Activated CD8-positive, alpha-beta T cell treated with anti-CD3 and anti-CD28 coated beads, Interleukin-2, amount 10 ng/mL, durations not matched to agents 7 days and 5 days (primary cell): ENCODE data around the gene GJE1. TPM values are rescaled to one million over a fixed set of nuclear protein-coding genes. Genes with fewer than 3 reads are reported as not detected.
A peak's percentile ranks its signal among the peaks of the same experiment; 100 is the strongest.
"Not testable (repeated sequence)": the region's sequence is repeated elsewhere in the genome, so short reads cannot be mapped to it uniquely, and the experiment has no call there.

ENCODE experiments used
- ATAC-seq: fragments of 150-1000 bp; cut with Tn5 transposase; one replicate; pipeline ENCODE4 v1.10.0; 2021; ENCODE audit warnings: moderate library complexity
- CTCF ChIA-PET: fragments of 350-600 bp; sonication (Branson Sonifier 250); formaldehyde crosslinking; loops from one replicate; lab custom pipeline; 2021; ENCODE audit warnings: antibody characterized with exemption; lab: Charles Lee
- POLR2A ChIA-PET: fragments of 350-600 bp; sonication (Branson Sonifier 250); formaldehyde crosslinking; loops from one replicate; lab custom pipeline; 2021; ENCODE audit warnings: antibody characterized with exemption; lab: Charles Lee
- DNase-seq: peaks from one replicate; pipeline ENCODE4 v3.0.0-alpha.2; 2020
- H3K27ac Mint-ChIP-seq: one replicate; pipeline ENCODE4 v1.8.0; 2021; ENCODE audit warnings: mild to moderate bottlenecking, mixed read lengths
- H3K27me3 Mint-ChIP-seq: one replicate; pipeline ENCODE4 v1.8.0; 2021; ENCODE audit warnings: low read depth, mixed read lengths
- H3K36me3 Mint-ChIP-seq: one replicate; pipeline ENCODE4 v1.8.0; 2021; ENCODE audit warnings: low read depth, mixed read lengths
- H3K4me1 Mint-ChIP-seq: one replicate; pipeline ENCODE4 v1.8.0; 2021; ENCODE audit warnings: low read depth, mixed read lengths
- H3K4me3 Mint-ChIP-seq: one replicate; pipeline ENCODE4 v1.8.0; 2021; ENCODE audit warnings: mild to moderate bottlenecking, mixed read lengths
- H3K9me3 Mint-ChIP-seq: one replicate; pipeline ENCODE4 v1.8.0; 2022; ENCODE audit warnings: mixed read lengths; ENCODE audit not compliant: insufficient read depth
- total RNA-seq, 2 experiments: library from RNA; stranded (reverse); gene quantifications; one replicate each; pipeline ENCODE4 v1.2.3, GENCODE V29; 2021

GJE1 gene, protein sequence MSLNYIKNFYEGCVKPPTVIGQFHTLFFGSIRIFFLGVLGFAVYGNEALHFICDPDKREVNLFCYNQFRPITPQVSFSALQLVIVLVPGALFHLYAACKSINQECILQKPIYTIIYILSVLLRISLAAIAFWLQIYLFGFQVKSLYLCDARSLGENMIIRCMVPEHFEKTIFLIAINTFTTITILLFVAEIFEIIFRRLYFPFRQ
- total RNA-seq: not detected

DNA sequence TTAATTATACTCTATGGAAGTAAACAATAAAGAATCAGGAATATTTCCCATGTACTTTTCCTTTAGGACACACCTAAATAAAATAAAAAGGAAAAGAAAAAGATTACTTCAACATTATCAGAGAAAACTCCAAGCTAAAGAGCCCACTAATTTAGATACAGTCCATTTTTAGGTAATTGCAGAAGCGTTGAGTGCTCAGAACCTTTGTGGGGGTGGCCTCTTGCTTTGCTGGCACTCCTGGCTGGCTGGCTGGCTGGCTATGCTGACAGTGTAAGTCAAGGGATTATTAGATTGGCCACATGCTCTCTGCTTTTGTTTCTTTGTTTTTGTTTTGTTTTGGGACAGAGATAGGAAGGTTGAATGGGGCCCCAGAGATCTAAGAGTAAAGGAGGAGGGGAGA, at the start of gene GJE1:
GJE1 (plus strand) TSS at position 301 of the 400 bp plus-strand sequence. CDS start 234 bp downstream, outside the sequence.
- CTCF ChIA-PET: no interaction called here
- H3K9me3 Mint-ChIP-seq: no peaks in the 10 kb centered on the region
- POLR2A ChIA-PET: no interaction called here
- H3K36me3 Mint-ChIP-seq: no peaks in the 10 kb centered on the region
- ATAC-seq (no peak), DNase-seq (no peak)
- no peak within 1 kb of the TSS for H3K4me3 Mint-ChIP-seq
- peaks cover 9% of the 10 kb centered on the region for H3K27me3 Mint-ChIP-seq
- no peak within 1 kb of the TSS for H3K27ac Mint-ChIP-seq
- no peaks in the 10 kb centered on the region for H3K4me1 Mint-ChIP-seq

DNA sequence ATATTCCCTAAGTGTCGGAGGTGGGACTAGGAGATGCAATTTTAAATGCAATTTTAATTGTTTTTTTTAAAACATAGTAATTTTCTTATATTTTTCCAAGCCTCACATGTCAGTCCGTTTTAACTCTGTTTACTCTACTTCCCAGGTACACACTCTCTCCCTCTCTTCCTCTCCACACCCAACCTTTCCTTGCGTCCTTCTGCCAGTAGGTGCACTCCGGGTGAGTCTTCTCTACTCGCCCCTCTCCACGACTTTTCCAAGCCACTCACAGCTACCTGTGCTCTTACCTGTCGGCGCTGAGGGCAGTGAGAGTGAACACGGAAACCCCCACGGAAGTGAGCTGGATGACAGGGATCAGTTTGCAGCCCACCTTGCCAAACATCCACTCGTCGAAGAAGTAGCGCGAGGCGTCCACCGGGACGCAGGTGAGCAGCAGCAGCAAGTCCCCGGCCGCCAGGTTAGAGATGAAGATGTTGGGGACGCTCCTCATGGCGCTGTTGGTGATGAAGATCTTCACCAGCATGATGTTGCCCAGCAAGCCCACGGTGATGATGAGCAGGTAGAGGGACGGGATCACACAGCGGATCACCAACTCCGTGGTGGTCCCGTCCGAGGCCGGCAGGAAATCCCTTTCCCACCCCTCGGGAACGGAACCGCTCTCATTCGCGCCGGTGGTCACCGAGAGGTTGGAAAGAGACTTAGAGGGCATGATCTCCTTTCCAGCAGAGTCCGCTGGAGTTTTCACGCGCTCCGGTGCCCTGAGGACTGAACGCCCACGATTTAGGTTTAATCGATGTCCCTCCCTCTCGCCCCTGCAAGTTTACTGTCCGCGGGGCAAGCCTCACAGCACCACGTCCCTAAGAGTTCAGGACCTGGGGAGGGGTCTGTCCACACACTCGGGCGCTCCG, 44.5 kb upstream of the GJE1 start:
- no peak overlapping the region for H3K27ac Mint-ChIP-seq
- ChIA-PET POLR2A (no interaction called here), CTCF (no interaction called here)
- H3K4me1 Mint-ChIP-seq: no peaks in the 10 kb centered on the region
- H3K36me3 Mint-ChIP-seq: no peaks in the 10 kb centered on the region
- ATAC-seq (no peak), DNase-seq (no peak)
- H3K9me3 Mint-ChIP-seq: no peaks in the 10 kb centered on the region
- peaks cover 16% of the 10 kb centered on the region for H3K27me3 Mint-ChIP-seq
- H3K4me3 Mint-ChIP-seq: no peak overlapping the region

DNA sequence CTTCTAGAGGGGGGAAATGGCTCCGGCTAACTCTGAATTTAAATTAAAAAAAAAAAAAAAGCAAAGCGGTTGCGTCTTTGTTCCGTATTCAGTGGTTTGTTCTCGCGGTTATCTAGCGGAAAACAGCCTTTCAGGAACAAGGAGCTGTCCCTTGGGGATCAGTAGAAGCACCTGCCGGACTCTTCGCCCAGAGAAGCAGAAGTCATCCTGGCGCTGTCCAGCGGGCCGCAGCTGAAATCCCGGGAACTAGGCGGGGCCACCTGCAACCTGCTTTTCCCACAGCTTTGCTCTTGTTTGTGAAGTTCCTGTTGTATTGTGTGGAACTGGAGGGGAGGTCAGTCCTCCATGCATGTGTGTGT, 43.9 kb upstream of the GJE1 start:
- ChIA-PET POLR2A (no interaction called here), CTCF (no interaction called here)
- H3K27me3 Mint-ChIP-seq: peaks cover 16% of the 10 kb centered on the region
- no peaks in the 10 kb centered on the region for H3K36me3 Mint-ChIP-seq
- ATAC-seq: no peak
- no peak for DNase-seq
- H3K27ac Mint-ChIP-seq: no peak overlapping the region
- H3K4me1 Mint-ChIP-seq: no peaks in the 10 kb centered on the region
- H3K9me3 Mint-ChIP-seq: no peaks in the 10 kb centered on the region
- no peak overlapping the region for H3K4me3 Mint-ChIP-seq

DNA sequence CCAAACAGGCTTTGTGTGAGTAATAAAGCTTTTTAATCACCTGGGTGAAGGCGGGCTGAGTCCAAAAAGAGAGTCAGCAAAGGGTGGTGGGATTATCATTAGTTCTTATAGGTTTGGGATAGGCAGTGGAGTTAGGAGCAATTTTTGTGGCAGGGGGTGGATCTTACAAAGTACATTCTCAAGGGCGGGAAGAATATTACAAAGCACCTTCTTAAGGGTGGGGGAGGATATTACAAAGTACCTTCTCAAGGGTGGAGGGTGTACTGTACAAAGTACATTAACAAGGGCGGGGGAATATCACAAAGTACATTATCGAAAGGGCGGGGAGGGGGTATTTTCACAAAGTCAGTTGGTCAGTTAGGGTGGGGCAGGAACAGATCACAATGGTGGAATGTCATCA, 27.9 kb upstream of the GJE1 start:
- DNase-seq, H3K4me1 Mint-ChIP-seq, H3K9me3 Mint-ChIP-seq, ATAC-seq, H3K36me3 Mint-ChIP-seq, H3K4me3 Mint-ChIP-seq, H3K27me3 Mint-ChIP-seq, H3K27ac Mint-ChIP-seq, POLR2A ChIA-PET: not testable (repeated sequence)
- CTCF ChIA-PET: interaction anchor here (1.5 kb wide), 1 partner anchor 8 kb away, joined by 3 read pairs; no protein-coding TSS in a partner anchor

DNA sequence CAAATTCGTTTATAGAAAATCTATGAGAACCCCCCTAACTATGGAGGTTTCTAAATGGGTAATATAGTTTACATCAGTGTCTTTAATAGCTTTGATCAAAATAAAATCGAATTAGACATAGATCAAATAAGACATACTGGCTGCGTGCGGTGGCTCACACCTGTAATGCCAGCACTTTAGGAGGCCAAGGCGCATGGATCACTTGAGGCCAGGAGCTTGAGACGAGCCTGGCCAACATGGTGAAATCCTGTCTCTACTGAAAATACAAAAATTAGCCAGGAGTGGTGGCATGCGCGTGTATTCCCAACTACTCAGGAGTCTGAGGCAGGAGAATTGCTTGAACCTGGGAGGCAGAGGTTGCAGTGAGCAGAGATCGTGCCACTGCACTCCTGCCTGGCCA, 21.9 kb upstream of the GJE1 start:
- H3K9me3 Mint-ChIP-seq, H3K27me3 Mint-ChIP-seq, DNase-seq, H3K27ac Mint-ChIP-seq, H3K4me3 Mint-ChIP-seq, H3K4me1 Mint-ChIP-seq, H3K36me3 Mint-ChIP-seq, ATAC-seq, POLR2A ChIA-PET: not testable (repeated sequence)
- CTCF ChIA-PET: interaction anchor here (3.3 kb wide), 1 partner anchor 121 kb away, joined by 19 read pairs; no protein-coding TSS in a partner anchor

DNA sequence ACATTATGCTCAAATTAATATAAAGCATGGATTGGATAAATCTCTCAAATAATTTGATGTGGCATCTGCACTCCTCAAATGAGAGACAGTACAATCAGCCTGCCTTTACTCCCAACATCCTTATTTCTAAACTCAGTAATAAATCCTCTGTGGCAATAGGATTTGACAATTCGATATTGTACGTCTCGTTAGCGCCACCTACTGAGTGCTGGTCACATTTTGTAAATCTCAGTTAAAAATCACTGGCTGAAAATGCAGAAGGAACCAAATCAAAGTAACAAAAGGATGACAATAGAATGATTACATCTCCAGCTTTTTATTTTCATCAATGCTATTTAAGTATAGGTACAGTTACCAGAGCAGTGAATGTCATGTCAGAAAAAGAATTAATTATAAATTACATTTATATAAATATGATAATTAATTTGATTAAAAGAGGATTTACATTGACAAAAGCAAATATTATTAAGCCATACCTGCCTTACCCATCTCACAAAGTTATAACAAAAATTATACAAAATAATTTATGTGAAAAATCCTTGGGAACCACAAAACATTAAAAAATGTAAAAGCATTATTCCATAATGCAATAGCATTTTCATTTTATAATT, 20.2 kb upstream of the GJE1 start:
- peak; percentile 81 for DNase-seq
- no peak for ATAC-seq
- H3K4me1 Mint-ChIP-seq: no peaks in the 10 kb centered on the region
- no peak overlapping the region for H3K4me3 Mint-ChIP-seq
- ChIA-PET POLR2A (no interaction called here), CTCF (interaction anchor here (0.8 to 3.3 kb wide), 5 partner anchors 14 to 123 kb away, joined by 3 to 19 read pairs (median 4); no protein-coding TSS in a partner anchor)
- H3K36me3 Mint-ChIP-seq: no peaks in the 10 kb centered on the region
- H3K27me3 Mint-ChIP-seq: peaks cover 5% of the 10 kb centered on the region
- no peak overlapping the region for H3K27ac Mint-ChIP-seq
- no peaks in the 10 kb centered on the region for H3K9me3 Mint-ChIP-seq

DNA sequence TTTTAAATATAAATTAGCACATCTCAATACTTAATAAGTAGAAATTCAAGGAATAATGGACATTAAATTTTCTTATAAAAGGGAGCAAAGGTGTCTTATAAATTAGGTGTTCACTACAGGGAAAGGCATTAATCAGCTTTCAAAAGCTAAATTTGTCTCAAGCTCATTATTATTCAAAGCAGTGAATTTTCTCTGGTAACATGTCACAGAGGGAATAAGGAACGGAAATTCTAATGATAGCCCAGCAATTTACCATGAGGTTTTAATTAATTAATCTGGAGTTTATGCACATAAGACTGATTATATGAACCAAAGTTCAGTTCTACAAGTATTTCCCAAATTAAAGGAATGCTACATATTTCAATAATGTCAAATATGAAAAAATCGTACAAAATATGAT, 15.4 kb upstream of the GJE1 start:
- Mint-ChIP-seq H3K27ac (no peak overlapping the region), H3K4me3 (no peak overlapping the region), H3K27me3 (peaks cover 9% of the 10 kb centered on the region), H3K4me1 (no peaks in the 10 kb centered on the region), H3K9me3 (no peaks in the 10 kb centered on the region), H3K36me3 (no peaks in the 10 kb centered on the region)
- CTCF ChIA-PET: no interaction called here
- ATAC-seq: no peak
- DNase-seq: no peak
- POLR2A ChIA-PET: no interaction called here

DNA sequence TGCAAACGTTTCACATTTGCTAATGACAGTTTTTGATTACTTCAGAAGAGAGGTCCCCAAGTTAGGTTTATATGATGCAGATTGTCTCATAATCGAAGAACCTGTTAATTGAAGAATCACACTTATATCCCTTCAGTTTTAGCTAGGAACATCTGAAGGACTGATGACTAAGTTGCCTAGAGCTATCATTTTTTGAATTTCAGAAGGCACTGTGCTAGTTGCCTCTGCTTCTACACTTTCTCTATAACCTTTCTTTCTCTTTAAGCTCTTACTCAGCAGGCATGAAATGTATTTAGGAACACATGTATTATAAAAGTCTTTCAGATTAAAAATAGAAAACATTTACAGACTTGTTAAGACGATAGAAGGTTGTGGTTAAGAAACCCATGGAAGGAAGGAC, 14.4 kb upstream of the GJE1 start:
- ATAC-seq: no peak
- H3K27me3 Mint-ChIP-seq: peaks cover 9% of the 10 kb centered on the region
- H3K36me3 Mint-ChIP-seq: no peaks in the 10 kb centered on the region
- CTCF ChIA-PET: no interaction called here
- POLR2A ChIA-PET: no interaction called here
- no peak overlapping the region for H3K4me3 Mint-ChIP-seq
- H3K9me3 Mint-ChIP-seq: no peaks in the 10 kb centered on the region
- H3K4me1 Mint-ChIP-seq: no peaks in the 10 kb centered on the region
- H3K27ac Mint-ChIP-seq: no peak overlapping the region
- no peak for DNase-seq

DNA sequence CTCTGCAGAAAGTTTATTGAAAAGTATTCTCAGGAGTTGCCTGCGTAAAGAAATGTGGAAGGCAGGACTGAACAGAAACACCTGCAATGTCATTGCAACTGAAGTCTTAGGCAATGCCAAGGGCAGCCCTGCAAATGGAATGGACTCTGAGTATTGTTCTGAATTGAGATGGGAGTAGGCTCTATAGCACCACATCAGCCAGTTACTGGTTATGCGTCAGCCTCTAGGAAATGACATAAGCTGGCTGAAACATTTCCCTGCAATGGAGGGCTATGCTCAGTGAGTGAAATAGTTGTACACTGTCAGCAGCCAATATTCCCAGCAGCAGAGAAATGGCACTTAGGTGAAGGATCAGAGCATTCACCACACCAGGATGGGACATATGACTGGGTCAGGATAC, 13.8 kb upstream of the GJE1 start:
- CTCF ChIA-PET: no interaction called here
- peaks cover 7% of the 10 kb centered on the region for H3K27me3 Mint-ChIP-seq

DNA sequence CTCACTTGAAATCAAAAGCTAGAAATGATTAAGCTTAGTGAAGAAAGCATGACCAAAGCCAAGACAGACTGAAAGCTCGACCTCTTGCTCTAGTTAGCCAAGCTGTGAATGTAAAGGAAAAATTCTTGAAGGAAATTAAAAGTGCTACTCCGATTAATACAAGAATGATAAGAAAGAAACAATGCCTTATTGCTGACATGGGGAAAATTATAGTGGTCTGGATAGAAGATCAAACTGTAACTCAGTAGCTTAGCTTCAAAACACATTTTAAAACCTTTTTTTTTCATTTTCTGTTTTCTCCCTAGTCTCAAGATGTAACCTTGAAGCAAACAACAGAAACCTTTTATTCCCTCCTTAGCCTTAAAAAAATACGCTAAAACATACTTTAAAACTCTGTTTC, 11.4 kb upstream of the GJE1 start:
- Mint-ChIP-seq H3K27ac (no peak overlapping the region), H3K4me1 (no peaks in the 10 kb centered on the region), H3K36me3 (no peaks in the 10 kb centered on the region), H3K27me3 (peaks cover 8% of the 10 kb centered on the region), H3K9me3 (no peaks in the 10 kb centered on the region), H3K4me3 (no peak overlapping the region)
- ChIA-PET CTCF (no interaction called here), POLR2A (no interaction called here)
- no peak for ATAC-seq
- no peak for DNase-seq

More for the DNA sequence above, 13.8 kb upstream of the GJE1 start:
- Mint-ChIP-seq H3K36me3 (no peaks in the 10 kb centered on the region), H3K4me3 (no peak overlapping the region), H3K27ac (no peak overlapping the region), H3K9me3 (no peaks in the 10 kb centered on the region), H3K4me1 (no peaks in the 10 kb centered on the region)
- ATAC-seq: no peak
- DNase-seq: no peak
- POLR2A ChIA-PET: no interaction called here

DNA sequence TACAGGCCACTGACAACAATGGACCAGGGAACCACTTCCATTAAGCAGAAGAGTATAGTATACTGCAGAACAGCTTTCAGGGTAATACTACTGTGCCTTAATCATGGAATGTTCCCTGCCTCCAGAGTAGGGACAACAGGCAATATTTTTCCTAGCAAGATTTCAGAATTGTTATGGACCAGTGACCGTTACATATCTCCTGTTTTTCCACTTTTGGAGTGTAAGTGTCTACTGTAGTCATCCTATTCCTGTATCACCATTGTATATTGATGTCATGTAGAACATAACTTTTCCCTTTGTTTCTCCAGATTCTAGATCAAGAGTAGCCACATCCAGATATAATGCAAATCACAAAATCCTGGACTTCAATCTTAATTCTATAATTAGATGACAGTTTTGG, 1.9 kb upstream of the GJE1 start:
- ATAC-seq: no peak
- CTCF ChIA-PET: interaction anchor here (1.0 kb wide), 1 partner anchor 16 kb away, joined by 3 read pairs; the partner anchor contains the start of genes NMBR and VTA1
- peaks cover 13% of the 10 kb centered on the region for H3K27me3 Mint-ChIP-seq

DNA sequence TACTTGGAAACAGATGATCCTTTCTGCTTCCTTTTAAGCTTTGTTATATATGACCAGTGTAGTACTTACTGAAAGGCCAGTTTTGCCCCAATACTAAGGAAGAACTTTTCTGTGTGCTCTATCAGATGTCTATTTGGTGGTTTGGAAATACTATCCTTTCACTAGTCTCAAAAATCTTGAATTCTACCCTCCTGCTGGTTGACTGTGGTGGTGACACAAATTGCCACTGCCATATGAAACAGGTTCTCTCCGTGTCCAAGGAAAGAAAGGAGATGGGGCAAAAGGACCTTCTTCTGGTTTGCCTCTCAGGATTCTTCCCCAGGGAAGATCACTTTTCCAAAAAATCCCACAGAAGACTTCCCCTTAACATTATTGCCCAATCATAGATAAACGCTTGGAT, 6.2 kb downstream of the GJE1 start:
- H3K4me3 Mint-ChIP-seq: no peak overlapping the region
- H3K27ac Mint-ChIP-seq: no peak overlapping the region
- DNase-seq (no peak), ATAC-seq (no peak)
- ChIA-PET POLR2A (no interaction called here), CTCF (no interaction called here)
- no peaks in the 10 kb centered on the region for H3K27me3 Mint-ChIP-seq
- no peaks in the 10 kb centered on the region for H3K9me3 Mint-ChIP-seq
- no peaks in the 10 kb centered on the region for H3K36me3 Mint-ChIP-seq
- H3K4me1 Mint-ChIP-seq: no peaks in the 10 kb centered on the region

More for the DNA sequence above, 1.9 kb upstream of the GJE1 start:
- Mint-ChIP-seq H3K4me1 (no peaks in the 10 kb centered on the region), H3K4me3 (no peak overlapping the region), H3K9me3 (no peaks in the 10 kb centered on the region), H3K36me3 (no peaks in the 10 kb centered on the region), H3K27ac (no peak overlapping the region)
- POLR2A ChIA-PET: no interaction called here
- no peak for DNase-seq
